Type B pancreatic cell (in vitro differentiated cells): Measurements from ENCODE around the gene DIP2B. TPM values are rescaled to one million over a fixed set of nuclear protein-coding genes. Genes with fewer than 3 reads are reported as not detected.

Experiments
- DNase-seq: peaks from one replicate; pipeline ENCODE4 v3.0.0; 2021; ENCODE audit warnings: mixed read lengths; ENCODE audit not compliant: unreplicated experiment; ENCODE audit errors: extremely low spot score
- H3K27ac Mint-ChIP-seq: 2 replicates; pipeline ENCODE4 v1.8.0; 2021; ENCODE audit warnings: mild to moderate bottlenecking, mixed read lengths
- H3K27me3 Mint-ChIP-seq: 2 replicates; pipeline ENCODE4 v1.8.0; 2021; ENCODE audit warnings: mixed read lengths
- H3K36me3 Mint-ChIP-seq: 2 replicates; pipeline ENCODE4 v1.8.0; 2021; ENCODE audit warnings: mixed read lengths
- H3K4me1 Mint-ChIP-seq: one replicate; pipeline ENCODE4 v1.8.0; 2021; ENCODE audit warnings: mixed read lengths; ENCODE audit not compliant: unreplicated experiment
- H3K4me3 Mint-ChIP-seq: 2 replicates; pipeline ENCODE4 v1.8.0; 2021; ENCODE audit warnings: mild to moderate bottlenecking, mixed read lengths
- H3K9me3 Mint-ChIP-seq: 2 replicates; pipeline ENCODE4 v1.8.0; 2021; ENCODE audit warnings: mixed read lengths
- total RNA-seq: library from RNA; stranded (reverse); gene quantifications from 2 replicates; pipeline ENCODE4 v1.2.1, GENCODE V29; 2021; ENCODE audit warnings: low replicate concordance
- TF ChIP-seq, protein P1 (sequence below): fragments of 200-600 bp; sonication (generic); conservative IDR thresholded peaks from 2 replicates; pipeline ENCODE4 v1.5.0; 2021; ENCODE audit warnings: antibody characterized with exemption, mild to moderate bottlenecking

DIP2B gene
- total RNA-seq, 1 donor from 2014 or later: 27.2 TPM

DNA sequence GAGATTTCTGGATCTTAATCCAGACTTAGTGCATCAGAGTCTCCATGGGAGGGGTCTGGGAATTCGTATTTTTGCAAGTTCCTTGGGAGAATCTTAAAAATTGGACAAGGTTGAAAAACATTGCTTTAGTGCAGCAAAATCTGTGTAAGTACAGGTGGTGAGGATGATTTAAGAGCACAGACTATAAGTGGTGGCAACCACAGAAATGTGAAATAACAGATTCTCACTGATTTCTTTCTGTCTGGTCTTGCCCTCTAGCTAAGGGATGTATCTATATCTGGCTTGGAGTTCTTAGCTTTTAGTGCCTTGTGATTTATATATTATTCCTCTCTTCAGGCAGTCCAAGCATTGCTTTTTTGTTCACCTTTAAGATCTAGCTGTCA is 116.2 kb downstream of the DIP2B start:
- peak overlapping the region; percentile 85 for H3K27ac Mint-ChIP-seq
- TF ChIP-seq, protein P1, sequence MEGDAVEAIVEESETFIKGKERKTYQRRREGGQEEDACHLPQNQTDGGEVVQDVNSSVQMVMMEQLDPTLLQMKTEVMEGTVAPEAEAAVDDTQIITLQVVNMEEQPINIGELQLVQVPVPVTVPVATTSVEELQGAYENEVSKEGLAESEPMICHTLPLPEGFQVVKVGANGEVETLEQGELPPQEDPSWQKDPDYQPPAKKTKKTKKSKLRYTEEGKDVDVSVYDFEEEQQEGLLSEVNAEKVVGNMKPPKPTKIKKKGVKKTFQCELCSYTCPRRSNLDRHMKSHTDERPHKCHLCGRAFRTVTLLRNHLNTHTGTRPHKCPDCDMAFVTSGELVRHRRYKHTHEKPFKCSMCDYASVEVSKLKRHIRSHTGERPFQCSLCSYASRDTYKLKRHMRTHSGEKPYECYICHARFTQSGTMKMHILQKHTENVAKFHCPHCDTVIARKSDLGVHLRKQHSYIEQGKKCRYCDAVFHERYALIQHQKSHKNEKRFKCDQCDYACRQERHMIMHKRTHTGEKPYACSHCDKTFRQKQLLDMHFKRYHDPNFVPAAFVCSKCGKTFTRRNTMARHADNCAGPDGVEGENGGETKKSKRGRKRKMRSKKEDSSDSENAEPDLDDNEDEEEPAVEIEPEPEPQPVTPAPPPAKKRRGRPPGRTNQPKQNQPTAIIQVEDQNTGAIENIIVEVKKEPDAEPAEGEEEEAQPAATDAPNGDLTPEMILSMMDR: no peak
- no peaks in the 10 kb centered on the region for H3K9me3 Mint-ChIP-seq
- H3K36me3 Mint-ChIP-seq: peaks cover under 1% of the 10 kb centered on the region
- H3K4me3 Mint-ChIP-seq: peak overlapping the region; percentile 25
- no peak for DNase-seq
- H3K4me1 Mint-ChIP-seq: peaks cover 44% of the 10 kb centered on the region
- H3K27me3 Mint-ChIP-seq: no peaks in the 10 kb centered on the region

GRCh38 chr12:50621399-50622300 is 116.9 kb downstream of the DIP2B start:
- no peak for DNase-seq
- H3K36me3 Mint-ChIP-seq: peaks cover 4% of the 10 kb centered on the region
- peak overlapping the region; percentile 17 for H3K27ac Mint-ChIP-seq
- TF ChIP-seq, protein P1: no peak
- no peaks in the 10 kb centered on the region for H3K9me3 Mint-ChIP-seq
- H3K27me3 Mint-ChIP-seq: no peaks in the 10 kb centered on the region
- peaks cover 44% of the 10 kb centered on the region for H3K4me1 Mint-ChIP-seq
- H3K4me3 Mint-ChIP-seq: peak overlapping the region; percentile 6

GRCh38 chr12:50625029-50625925 is 120.5 kb downstream of the DIP2B start:
- peaks cover 22% of the 10 kb centered on the region for H3K36me3 Mint-ChIP-seq
- no peaks in the 10 kb centered on the region for H3K27me3 Mint-ChIP-seq
- H3K27ac Mint-ChIP-seq: peak overlapping the region; percentile 3
- TF ChIP-seq, protein P1: no peak
- H3K4me1 Mint-ChIP-seq: peaks cover 32% of the 10 kb centered on the region
- no peak overlapping the region for H3K4me3 Mint-ChIP-seq
- no peak for DNase-seq
- no peaks in the 10 kb centered on the region for H3K9me3 Mint-ChIP-seq

- Mint-ChIP-seq H3K9me3 (no peaks in the 10 kb centered on the region), H3K27ac (no peak overlapping the region), H3K4me3 (no peak overlapping the region), H3K27me3 (no peaks in the 10 kb centered on the region), H3K4me1 (peaks cover 25% of the 10 kb centered on the region), H3K36me3 (peaks cover 27% of the 10 kb centered on the region)
- no peak for DNase-seq
- TF ChIP-seq, protein P1: no peak
Measured at GRCh38 chr12:50626026-50626425, 121.2 kb downstream of the DIP2B start.

GRCh38 chr12:50627491-50627890 is 122.7 kb downstream of the DIP2B start:
- Mint-ChIP-seq H3K36me3 (peaks cover 28% of the 10 kb centered on the region), H3K4me1 (peaks cover 13% of the 10 kb centered on the region), H3K27me3 (no peaks in the 10 kb centered on the region), H3K27ac (no peak overlapping the region), H3K4me3 (no peak overlapping the region), H3K9me3 (no peaks in the 10 kb centered on the region)
- TF ChIP-seq, protein P1: no peak
- DNase-seq: no peak
